ENCODE results near the gene C12orf76. TPM values are rescaled to one million over a fixed set of nuclear protein-coding genes. Genes with fewer than 3 reads are reported as not detected.
A peak's percentile ranks its signal among the peaks of the same experiment; 100 is the strongest.

Gene C12orf76
- total RNA-seq, 1 donor from 2014 or later: 24.8 TPM

DNA sequence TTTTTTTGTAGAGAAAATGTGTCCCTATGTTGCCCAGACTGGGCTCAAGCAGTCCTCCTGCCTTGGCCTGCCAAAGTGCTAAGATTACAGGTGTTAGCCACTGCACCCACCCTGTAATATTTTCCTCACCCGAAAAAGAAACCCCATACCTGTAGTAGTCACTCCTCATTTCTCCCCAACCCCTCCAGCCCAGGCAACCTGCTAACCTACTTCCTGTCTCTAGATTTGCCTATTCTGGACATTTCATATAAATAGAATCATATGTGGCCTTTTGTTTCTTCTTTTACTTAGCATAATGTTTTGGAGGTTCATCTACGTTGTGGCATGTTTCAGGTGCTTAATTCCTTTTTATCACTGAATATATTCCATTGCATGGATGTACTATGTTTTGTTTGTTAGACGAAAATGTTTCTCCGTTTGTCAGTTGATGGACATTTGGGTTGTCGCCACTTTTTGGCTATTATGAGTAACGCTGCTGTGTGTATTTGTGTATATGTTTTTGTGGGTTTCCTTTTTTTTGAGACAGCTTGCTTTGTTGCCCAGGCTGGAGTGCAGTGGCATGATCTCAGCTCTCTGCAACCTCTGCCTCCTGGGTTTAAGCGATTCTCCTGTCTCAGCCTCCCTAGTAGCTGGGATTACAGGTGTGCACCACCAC is 42.9 kb downstream of the C12orf76 start:
- H3K36me3 Mint-ChIP-seq (ENCODE audit: low read depth): peaks cover 32% of the 10 kb centered on the region

DNA sequence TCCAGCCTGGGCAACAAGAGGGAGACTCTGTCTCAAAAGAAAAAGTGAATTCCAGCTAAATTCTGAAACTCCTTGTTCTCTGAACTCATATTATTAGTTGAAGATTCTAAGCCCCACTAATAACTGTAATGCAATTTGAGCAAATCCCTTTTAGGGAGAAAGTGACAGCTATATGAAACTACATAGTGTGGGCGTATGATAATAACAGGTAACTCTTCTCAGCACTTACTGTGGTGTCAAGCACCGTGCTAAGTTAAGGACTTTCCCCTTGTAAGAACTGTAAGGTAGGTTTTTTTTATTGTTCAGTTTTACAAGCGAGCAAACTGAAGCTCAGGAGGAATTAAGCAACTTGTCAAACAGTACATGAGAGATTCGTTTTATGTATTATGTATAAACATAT is 43.7 kb downstream of the C12orf76 start:
- intact Hi-C loops (cut with micrococcal nuclease): loop anchor here (5.0 kb wide), 1 partner anchor 1442 kb away; the partner anchor contains the start of genes ISCU and SART3
- TF ChIP-seq, protein P1, sequence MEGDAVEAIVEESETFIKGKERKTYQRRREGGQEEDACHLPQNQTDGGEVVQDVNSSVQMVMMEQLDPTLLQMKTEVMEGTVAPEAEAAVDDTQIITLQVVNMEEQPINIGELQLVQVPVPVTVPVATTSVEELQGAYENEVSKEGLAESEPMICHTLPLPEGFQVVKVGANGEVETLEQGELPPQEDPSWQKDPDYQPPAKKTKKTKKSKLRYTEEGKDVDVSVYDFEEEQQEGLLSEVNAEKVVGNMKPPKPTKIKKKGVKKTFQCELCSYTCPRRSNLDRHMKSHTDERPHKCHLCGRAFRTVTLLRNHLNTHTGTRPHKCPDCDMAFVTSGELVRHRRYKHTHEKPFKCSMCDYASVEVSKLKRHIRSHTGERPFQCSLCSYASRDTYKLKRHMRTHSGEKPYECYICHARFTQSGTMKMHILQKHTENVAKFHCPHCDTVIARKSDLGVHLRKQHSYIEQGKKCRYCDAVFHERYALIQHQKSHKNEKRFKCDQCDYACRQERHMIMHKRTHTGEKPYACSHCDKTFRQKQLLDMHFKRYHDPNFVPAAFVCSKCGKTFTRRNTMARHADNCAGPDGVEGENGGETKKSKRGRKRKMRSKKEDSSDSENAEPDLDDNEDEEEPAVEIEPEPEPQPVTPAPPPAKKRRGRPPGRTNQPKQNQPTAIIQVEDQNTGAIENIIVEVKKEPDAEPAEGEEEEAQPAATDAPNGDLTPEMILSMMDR (IDR thresholded peaks at IDR 0.05): no peak
- no peak for DNase-seq
- ChIA-PET POLR2A (interaction anchor here (3.0 to 13.7 kb wide), 2 partner anchors 8 to 10 kb away, joined by 11 to 251 read pairs; no protein-coding TSS in a partner anchor), CTCF (no interaction called here)
- Mint-ChIP-seq H3K4me3 (peak overlapping the region; percentile 15), H3K36me3 (ENCODE audit: low read depth) (peaks cover 32% of the 10 kb centered on the region), H3K27ac (peak overlapping the region; percentile 79), H3K27me3 (no peaks in the 10 kb centered on the region), H3K4me1 (peaks cover 93% of the 10 kb centered on the region), H3K9me3 (no peaks in the 10 kb centered on the region)
- ATAC-seq (ENCODE audit: low read depth): peak; percentile 55

More for the DNA sequence above, 42.9 kb downstream of the C12orf76 start:
- ATAC-seq (ENCODE audit: low read depth): peak; percentile 55
- Mint-ChIP-seq H3K4me1 (peaks cover 94% of the 10 kb centered on the region), H3K4me3 (peak overlapping the region; percentile 54), H3K27ac (peak overlapping the region; percentile 90), H3K27me3 (no peaks in the 10 kb centered on the region), H3K9me3 (no peaks in the 10 kb centered on the region)
- no peak for DNase-seq
- ChIA-PET POLR2A (interaction anchor here (3.0 kb wide), 1 partner anchor 11 kb away, joined by 11 read pairs; no protein-coding TSS in a partner anchor), CTCF (no interaction called here)
- TF ChIP-seq, protein P1 (IDR thresholded peaks at IDR 0.05): no peak
- intact Hi-C loops (cut with micrococcal nuclease): no loop called here

DNA sequence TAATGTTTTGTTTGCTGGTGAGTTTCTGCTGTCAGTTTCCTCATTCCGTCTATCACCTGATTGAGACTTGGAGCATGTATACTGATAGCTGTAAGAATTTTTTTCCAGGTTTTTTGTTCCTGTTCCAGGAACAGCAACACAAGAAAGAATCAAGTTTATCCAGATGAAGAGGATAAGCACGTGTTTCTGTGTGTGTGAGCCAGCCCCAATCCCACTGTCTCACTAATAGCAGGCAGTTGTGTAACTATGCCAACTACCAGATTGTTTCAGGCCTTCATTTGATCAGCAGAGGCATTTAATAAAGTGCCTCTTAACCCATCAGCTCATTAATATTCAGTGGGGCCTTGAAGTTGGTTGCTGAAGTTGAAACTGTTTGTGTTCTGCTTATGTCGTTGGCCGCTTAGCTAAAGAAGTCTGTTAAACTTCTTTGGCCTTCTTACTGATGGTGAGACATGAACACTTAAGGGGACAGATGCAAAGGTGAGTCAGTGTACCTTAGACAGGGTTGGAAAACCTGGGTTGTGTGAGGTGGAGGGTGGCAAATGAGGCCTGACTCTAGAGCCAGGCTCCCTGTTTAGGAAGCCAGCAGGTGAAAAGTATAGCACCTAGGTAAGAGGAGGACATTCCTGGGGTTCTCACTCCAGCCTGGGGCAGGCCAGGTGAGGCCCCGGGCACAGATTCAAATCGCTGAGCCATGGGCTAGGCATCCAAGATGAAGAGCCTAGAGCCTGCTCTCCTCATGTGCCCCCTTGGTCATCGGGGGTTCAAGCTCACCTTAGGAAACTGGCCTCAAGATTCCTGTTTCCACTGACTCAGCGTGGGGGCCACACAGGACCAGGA is 45.4 kb downstream of the C12orf76 start:
- POLR2A ChIA-PET: interaction anchor here (0.6 to 13.7 kb wide), 3 partner anchors 8 to 26 kb away, joined by 6 to 251 read pairs (median 11); no protein-coding TSS in a partner anchor
- H3K4me1 Mint-ChIP-seq: peaks cover 89% of the 10 kb centered on the region
- intact Hi-C loops (cut with micrococcal nuclease): loop anchor here (5.0 kb wide), 1 partner anchor 1441 kb away; the partner anchor contains the start of genes ISCU and SART3
- ATAC-seq (ENCODE audit: low read depth): no peak
- CTCF ChIA-PET: no interaction called here
- peak overlapping the region; percentile 79 for H3K27ac Mint-ChIP-seq
- peak overlapping the region; percentile 29 for H3K4me3 Mint-ChIP-seq
- peaks cover 28% of the 10 kb centered on the region for H3K36me3 Mint-ChIP-seq (ENCODE audit: low read depth)
- no peak for DNase-seq
- TF ChIP-seq, protein P1 (IDR thresholded peaks at IDR 0.05): no peak
- no peaks in the 10 kb centered on the region for H3K9me3 Mint-ChIP-seq
- H3K27me3 Mint-ChIP-seq: no peaks in the 10 kb centered on the region

GRCh38 chr12:110001596-110001995 is 46.7 kb downstream of the C12orf76 start:
- peak overlapping the region; percentile 99 for H3K4me3 Mint-ChIP-seq
- DNase-seq (no peak), ATAC-seq (ENCODE audit: low read depth) (no peak)
- H3K27me3 Mint-ChIP-seq: no peaks in the 10 kb centered on the region
- no peaks in the 10 kb centered on the region for H3K9me3 Mint-ChIP-seq
- TF ChIP-seq, protein P1 (IDR thresholded peaks at IDR 0.05): no peak
- peaks cover 90% of the 10 kb centered on the region for H3K4me1 Mint-ChIP-seq
- peak overlapping the region; percentile 95 for H3K27ac Mint-ChIP-seq
- CTCF ChIA-PET: no interaction called here
- H3K36me3 Mint-ChIP-seq (ENCODE audit: low read depth): peaks cover 26% of the 10 kb centered on the region
- POLR2A ChIA-PET: interaction anchor here (0.6 to 13.7 kb wide), 2 partner anchors 11 to 108 kb away, joined by 3 to 251 read pairs; no protein-coding TSS in a partner anchor
- intact Hi-C loops (cut with micrococcal nuclease): loop anchor here (5.0 kb wide), 1 partner anchor 1439 kb away; the partner anchor contains the start of genes ISCU and SART3

Measured in activated B cell treated with CpG ODN at 0.5 μM for 24 hours (primary cell).